Islet precursor cell (in vitro differentiated cells): ENCODE measurements around the gene NME1.

Experiments
- DNase-seq: peaks from one replicate; pipeline ENCODE4 v3.0.0-alpha.2; 2018

NME1 gene

DNA sequence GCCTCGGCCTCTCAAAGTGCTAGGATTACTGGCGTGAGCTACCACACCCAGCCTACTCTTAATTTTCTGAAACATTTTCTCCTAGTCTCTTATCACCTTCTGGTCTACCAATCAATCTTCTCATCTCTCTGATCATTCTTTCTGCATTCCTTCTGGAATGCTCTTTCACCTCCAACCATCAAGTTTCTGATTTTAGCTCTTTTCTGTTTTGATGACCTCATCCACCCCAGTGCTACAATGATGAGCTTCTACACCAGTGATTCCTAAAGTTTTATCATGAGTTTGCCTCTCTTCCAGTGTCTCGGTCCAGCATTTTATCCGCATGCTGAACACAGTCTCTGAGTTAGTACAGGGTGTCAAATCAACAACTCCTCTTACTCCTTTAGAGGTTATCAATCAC, 44.4 kb downstream of the NME1 start:
- DNase-seq: no peak

DNA sequence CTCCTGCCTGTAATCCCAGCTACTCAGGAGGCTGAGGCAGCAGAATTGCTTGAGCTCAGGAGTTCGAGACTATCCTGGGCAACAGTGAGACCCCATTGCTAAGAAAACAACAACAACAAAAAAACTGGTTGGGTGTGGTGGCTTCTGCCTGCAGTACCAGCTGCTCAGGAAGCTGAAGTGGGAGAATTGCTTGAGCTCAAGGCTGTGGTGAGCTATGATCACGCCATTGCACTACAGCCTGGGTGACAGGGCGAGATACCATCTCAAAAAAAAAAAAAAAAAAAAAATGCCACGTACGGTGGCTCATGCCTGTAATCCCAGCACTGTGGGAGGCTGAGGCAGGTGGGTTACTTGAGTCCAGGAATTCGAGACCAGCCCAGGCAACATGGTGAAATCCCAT, 46.9 kb downstream of the NME1 start:
- no peak for DNase-seq

DNA sequence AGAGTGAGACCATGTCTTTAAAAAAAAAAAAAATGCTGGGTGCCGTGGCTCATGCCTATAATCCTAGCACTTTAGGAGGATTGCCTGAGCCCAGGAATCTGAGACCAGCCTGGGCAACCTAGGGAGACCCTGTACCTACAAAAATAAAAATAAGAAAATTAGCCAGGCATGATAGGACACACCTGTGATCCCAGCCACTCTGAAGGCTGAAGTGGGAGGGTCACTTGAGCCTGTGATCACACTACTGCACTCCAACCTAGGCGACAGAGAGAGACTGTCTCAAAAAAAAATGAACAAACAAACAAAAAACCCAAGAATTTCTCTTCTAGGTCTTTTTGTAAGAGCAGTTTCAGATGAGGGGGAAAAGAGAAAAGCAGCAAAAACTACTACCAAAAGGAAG, 47.5 kb downstream of the NME1 start:
- no peak for DNase-seq

DNA sequence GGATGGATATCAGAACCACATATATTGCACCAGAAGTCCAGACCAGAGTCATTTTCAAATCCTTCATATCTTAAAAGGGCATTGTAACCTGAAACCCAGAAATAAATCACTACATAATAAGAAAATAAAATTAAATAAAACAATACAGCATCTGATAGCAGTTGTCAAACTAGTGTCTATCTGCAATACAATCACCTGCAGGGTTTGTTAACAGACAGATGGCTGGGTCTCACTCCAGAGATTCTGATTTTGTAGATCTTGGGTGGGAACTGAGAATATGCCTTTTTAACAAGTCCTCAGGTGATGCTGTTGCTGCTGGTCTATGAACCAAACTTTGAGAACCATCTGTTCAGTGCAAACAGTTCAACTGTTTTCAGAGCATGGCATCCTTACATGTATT, 50.5 kb downstream of the NME1 start:
- DNase-seq: no peak
